ENCODE results near the gene GSTM4. TPM values are rescaled to one million over a fixed set of nuclear protein-coding genes. Genes with fewer than 3 reads are reported as not detected.

Gene GSTM4
- total and polyA plus RNA-seq, 2 experiments from 2014 or later, result 12.8 to 12.9 TPM

DNA sequence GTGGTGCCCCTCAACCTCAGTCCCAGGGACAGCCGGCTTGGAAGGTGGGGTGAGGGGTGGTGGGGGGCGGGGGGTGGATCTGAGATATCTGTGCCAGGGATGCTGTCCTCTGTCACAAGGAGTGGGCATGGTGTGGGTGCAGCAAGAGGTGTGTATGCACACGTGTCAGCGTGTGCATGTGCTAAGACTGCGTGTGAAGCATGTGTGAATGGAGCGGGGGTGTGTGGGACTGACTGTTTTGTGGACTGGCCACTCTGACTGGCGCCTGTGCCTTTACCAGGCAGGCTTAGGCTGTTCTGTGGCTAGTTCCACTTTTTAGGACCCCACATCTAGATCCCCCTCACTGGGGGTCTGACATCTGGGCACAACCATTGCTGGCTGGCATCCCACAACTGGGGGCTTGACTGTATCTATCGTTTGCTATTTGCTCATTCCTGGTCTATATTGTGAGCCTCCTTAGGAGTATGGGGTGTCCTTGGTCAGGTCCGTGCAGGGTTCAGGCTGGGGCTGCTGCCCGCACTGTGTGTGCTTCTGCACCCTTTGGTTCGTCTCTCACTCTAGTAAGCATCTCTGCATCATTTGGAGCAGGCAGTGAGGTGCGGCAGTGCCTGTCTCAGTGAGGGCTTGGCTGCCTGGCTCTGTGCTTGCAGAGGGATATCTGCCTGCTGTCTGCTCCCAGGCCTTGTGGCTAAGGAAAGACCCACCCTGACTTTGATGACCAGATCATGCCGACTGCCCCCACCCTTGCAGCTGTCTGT lies 34.3 kb upstream of the GSTM4 start:
- Histone ChIP-seq H3K9me2 (ENCODE audit: insufficient read depth) (no peaks in the 10 kb centered on the region), H3K4me1 (ENCODE audit: insufficient read depth) (peaks cover 17% of the 10 kb centered on the region), H3K79me2 (replicated peaks; ENCODE audit: insufficient read depth) (peaks cover 37% of the 10 kb centered on the region), H3K36me3 (ENCODE audit: insufficient read depth) (no peaks in the 10 kb centered on the region), H3K4me2 (peak overlapping the region; percentile 99; the same call in 1 of the 2 replicates), H3K27me3 (ENCODE audit: insufficient read depth) (no peaks in the 10 kb centered on the region), H4K20me1 (replicated peaks; ENCODE audit: insufficient read depth) (peaks cover 4% of the 10 kb centered on the region; the same call in 1 of the 2 replicates), H3F3A (replicated peaks; ENCODE audit: low read depth) (no peaks in the 10 kb centered on the region), H3K27ac (ENCODE audit: low read depth) (no peak overlapping the region), H2AFZ (no peak overlapping the region), H3K4me3 (peak overlapping the region; percentile 97)
- peaks cover 47% of the 10 kb centered on the region for H3K4me1 Mint-ChIP-seq
- H3K27ac Mint-ChIP-seq, result no peak overlapping the region
- H3K4me3 Mint-ChIP-seq, result peak overlapping the region; percentile 95
- H3K9me3 Mint-ChIP-seq, result no peaks in the 10 kb centered on the region
- no peak for ATAC-seq
- TF ChIP-seq, protein P1, sequence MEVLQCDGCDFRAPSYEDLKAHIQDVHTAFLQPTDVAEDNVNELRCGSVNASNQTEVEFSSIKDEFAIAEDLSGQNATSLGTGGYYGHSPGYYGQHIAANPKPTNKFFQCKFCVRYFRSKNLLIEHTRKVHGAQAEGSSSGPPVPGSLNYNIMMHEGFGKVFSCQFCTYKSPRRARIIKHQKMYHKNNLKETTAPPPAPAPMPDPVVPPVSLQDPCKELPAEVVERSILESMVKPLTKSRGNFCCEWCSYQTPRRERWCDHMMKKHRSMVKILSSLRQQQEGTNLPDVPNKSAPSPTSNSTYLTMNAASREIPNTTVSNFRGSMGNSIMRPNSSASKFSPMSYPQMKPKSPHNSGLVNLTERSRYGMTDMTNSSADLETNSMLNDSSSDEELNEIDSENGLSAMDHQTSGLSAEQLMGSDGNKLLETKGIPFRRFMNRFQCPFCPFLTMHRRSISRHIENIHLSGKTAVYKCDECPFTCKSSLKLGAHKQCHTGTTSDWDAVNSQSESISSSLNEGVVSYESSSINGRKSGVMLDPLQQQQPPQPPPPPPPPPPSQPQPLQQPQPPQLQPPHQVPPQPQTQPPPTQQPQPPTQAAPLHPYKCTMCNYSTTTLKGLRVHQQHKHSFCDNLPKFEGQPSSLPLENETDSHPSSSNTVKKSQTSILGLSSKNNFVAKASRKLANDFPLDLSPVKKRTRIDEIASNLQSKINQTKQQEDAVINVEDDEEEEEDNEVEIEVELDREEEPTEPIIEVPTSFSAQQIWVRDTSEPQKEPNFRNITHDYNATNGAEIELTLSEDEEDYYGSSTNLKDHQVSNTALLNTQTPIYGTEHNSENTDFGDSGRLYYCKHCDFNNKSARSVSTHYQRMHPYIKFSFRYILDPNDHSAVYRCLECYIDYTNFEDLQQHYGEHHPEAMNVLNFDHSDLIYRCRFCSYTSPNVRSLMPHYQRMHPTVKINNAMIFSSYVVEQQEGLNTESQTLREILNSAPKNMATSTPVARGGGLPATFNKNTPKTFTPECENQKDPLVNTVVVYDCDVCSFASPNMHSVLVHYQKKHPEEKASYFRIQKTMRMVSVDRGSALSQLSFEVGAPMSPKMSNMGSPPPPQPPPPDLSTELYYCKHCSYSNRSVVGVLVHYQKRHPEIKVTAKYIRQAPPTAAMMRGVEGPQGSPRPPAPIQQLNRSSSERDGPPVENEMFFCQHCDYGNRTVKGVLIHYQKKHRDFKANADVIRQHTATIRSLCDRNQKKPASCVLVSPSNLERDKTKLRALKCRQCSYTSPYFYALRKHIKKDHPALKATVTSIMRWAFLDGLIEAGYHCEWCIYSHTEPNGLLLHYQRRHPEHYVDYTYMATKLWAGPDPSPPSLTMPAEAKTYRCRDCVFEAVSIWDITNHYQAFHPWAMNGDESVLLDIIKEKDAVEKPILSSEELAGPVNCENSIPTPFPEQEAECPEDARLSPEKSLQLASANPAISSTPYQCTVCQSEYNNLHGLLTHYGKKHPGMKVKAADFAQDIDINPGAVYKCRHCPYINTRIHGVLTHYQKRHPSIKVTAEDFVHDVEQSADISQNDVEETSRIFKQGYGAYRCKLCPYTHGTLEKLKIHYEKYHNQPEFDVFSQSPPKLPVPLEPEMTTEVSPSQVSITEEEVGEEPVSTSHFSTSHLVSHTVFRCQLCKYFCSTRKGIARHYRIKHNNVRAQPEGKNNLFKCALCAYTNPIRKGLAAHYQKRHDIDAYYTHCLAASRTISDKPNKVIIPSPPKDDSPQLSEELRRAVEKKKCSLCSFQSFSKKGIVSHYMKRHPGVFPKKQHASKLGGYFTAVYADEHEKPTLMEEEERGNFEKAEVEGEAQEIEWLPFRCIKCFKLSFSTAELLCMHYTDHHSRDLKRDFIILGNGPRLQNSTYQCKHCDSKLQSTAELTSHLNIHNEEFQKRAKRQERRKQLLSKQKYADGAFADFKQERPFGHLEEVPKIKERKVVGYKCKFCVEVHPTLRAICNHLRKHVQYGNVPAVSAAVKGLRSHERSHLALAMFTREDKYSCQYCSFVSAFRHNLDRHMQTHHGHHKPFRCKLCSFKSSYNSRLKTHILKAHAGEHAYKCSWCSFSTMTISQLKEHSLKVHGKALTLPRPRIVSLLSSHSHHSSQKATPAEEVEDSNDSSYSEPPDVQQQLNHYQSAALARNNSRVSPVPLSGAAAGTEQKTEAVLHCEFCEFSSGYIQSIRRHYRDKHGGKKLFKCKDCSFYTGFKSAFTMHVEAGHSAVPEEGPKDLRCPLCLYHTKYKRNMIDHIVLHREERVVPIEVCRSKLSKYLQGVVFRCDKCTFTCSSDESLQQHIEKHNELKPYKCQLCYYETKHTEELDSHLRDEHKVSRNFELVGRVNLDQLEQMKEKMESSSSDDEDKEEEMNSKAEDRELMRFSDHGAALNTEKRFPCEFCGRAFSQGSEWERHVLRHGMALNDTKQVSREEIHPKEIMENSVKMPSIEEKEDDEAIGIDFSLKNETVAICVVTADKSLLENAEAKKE (CRISPR knock-in tag; IDR thresholded peaks at IDR 0.05), result no peak
- TF ChIP-seq ETS1 (IDR thresholded peaks at IDR 0.05), result no peak
- no peak for TF ChIP-seq EZH2phosphoT487 (IDR thresholded peaks at IDR 0.05; ENCODE audit: unreplicated experiment)
- no peak for TF ChIP-seq ZNF331 (CRISPR knock-in tag; IDR thresholded peaks at IDR 0.05; ENCODE audit: low read depth)
- TF ChIP-seq ZNF114 (CRISPR knock-in tag; IDR thresholded peaks at IDR 0.05), result no peak
- TF ChIP-seq CREB1 (CRISPR knock-in tag; IDR thresholded peaks at IDR 0.05; ENCODE audit: low read depth), result no peak
- TF ChIP-seq POLR2AphosphoS5 (IDR thresholded peaks at IDR 0.05; ENCODE audit: low read depth), result no peak
- TF ChIP-seq EZH2 (IDR thresholded peaks at IDR 0.05; ENCODE audit: low read depth, unreplicated experiment), result no peak
- TF ChIP-seq, protein P2, sequence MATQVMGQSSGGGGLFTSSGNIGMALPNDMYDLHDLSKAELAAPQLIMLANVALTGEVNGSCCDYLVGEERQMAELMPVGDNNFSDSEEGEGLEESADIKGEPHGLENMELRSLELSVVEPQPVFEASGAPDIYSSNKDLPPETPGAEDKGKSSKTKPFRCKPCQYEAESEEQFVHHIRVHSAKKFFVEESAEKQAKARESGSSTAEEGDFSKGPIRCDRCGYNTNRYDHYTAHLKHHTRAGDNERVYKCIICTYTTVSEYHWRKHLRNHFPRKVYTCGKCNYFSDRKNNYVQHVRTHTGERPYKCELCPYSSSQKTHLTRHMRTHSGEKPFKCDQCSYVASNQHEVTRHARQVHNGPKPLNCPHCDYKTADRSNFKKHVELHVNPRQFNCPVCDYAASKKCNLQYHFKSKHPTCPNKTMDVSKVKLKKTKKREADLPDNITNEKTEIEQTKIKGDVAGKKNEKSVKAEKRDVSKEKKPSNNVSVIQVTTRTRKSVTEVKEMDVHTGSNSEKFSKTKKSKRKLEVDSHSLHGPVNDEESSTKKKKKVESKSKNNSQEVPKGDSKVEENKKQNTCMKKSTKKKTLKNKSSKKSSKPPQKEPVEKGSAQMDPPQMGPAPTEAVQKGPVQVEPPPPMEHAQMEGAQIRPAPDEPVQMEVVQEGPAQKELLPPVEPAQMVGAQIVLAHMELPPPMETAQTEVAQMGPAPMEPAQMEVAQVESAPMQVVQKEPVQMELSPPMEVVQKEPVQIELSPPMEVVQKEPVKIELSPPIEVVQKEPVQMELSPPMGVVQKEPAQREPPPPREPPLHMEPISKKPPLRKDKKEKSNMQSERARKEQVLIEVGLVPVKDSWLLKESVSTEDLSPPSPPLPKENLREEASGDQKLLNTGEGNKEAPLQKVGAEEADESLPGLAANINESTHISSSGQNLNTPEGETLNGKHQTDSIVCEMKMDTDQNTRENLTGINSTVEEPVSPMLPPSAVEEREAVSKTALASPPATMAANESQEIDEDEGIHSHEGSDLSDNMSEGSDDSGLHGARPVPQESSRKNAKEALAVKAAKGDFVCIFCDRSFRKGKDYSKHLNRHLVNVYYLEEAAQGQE (IDR thresholded peaks at IDR 0.05; ENCODE audit: unreplicated experiment), result no peak
- TF ChIP-seq JUNB (IDR thresholded peaks at IDR 0.05; ENCODE audit: unreplicated experiment), result no peak
- TF ChIP-seq NANOG (IDR thresholded peaks at IDR 0.05; ENCODE audit: borderline replicate concordance), result no peak
- no peak for TF ChIP-seq STAT1 (IDR thresholded peaks at IDR 0.05; ENCODE audit: unreplicated experiment)
- TF ChIP-seq, protein P3, sequence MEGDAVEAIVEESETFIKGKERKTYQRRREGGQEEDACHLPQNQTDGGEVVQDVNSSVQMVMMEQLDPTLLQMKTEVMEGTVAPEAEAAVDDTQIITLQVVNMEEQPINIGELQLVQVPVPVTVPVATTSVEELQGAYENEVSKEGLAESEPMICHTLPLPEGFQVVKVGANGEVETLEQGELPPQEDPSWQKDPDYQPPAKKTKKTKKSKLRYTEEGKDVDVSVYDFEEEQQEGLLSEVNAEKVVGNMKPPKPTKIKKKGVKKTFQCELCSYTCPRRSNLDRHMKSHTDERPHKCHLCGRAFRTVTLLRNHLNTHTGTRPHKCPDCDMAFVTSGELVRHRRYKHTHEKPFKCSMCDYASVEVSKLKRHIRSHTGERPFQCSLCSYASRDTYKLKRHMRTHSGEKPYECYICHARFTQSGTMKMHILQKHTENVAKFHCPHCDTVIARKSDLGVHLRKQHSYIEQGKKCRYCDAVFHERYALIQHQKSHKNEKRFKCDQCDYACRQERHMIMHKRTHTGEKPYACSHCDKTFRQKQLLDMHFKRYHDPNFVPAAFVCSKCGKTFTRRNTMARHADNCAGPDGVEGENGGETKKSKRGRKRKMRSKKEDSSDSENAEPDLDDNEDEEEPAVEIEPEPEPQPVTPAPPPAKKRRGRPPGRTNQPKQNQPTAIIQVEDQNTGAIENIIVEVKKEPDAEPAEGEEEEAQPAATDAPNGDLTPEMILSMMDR (conservative IDR thresholded peaks at IDR 0.05; ENCODE audit: low read depth in 2 of 2), result no peak
- DNase-seq (ENCODE audit: low spot score), result no peak
- H3K36me3 Mint-ChIP-seq (ENCODE audit: low read depth), result no peaks in the 10 kb centered on the region; the same call in 2 of the 3 replicates
- H3K27me3 Mint-ChIP-seq (ENCODE audit: insufficient read depth, low read depth, poor library complexity), result peaks cover 9% of the 10 kb centered on the region
